Gastroesophageal sphincter (tissue), 3 donors: ENCODE measurements around the gene CALR3.

ENCODE experiments used
- EP300 ChIP-seq: sonication (generic); formaldehyde crosslinking; IDR thresholded peaks from one replicate; pipeline ENCODE4 v1.6.1; 2017; ENCODE audit warnings: antibody characterized with exemption, mild to moderate bottlenecking
- POLR2A ChIP-seq, 2 donors: fragments of 450-650 bp; IDR thresholded peaks; one replicate each; pipeline ENCODE4 v1.6.1; 2017; ENCODE audit warnings: antibody characterized with exemption in 2 of 2, mild to moderate bottlenecking in 2 of 2, moderate library complexity in 1 of 2
- TF ChIP-seq, protein P1 (sequence below), 4 experiments: fragments of 200-600 bp in 2 of 4; fragments of 450-650 bp in 2 of 4; sonication (generic) in 1 of 4; IDR thresholded peaks; one replicate each; pipeline ENCODE4 v1.5.1; 2017 to 2019; ENCODE audit warnings: antibody characterized with exemption in 4 of 4, mild to moderate bottlenecking in 2 of 4, moderate library complexity in 2 of 4

DNA sequence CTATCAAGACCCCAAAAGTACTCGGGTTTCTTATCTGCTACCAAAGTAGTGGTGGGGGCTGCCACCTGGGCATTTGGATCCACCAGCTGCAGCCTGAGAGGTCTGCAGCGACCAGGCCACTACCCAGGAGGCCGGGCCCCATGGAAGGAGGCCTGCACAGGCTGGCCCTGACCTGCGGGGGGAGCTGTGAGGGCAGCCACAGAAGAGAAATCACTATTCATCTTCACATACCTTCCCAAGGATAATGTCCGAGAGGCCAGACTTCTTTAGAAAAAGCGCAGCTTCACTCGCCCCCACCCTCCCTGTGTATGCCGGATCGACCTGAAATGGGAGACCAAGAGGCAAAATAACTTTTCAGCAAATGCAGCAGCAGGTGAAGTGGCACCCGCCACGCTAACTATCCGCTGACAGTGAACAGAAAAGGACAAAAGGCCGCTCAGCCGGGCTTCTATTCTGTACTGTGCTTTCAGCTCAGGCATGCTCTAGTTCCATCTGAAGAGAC is 54.3 kb downstream of the CALR3 start:
- TF ChIP-seq, protein P1, sequence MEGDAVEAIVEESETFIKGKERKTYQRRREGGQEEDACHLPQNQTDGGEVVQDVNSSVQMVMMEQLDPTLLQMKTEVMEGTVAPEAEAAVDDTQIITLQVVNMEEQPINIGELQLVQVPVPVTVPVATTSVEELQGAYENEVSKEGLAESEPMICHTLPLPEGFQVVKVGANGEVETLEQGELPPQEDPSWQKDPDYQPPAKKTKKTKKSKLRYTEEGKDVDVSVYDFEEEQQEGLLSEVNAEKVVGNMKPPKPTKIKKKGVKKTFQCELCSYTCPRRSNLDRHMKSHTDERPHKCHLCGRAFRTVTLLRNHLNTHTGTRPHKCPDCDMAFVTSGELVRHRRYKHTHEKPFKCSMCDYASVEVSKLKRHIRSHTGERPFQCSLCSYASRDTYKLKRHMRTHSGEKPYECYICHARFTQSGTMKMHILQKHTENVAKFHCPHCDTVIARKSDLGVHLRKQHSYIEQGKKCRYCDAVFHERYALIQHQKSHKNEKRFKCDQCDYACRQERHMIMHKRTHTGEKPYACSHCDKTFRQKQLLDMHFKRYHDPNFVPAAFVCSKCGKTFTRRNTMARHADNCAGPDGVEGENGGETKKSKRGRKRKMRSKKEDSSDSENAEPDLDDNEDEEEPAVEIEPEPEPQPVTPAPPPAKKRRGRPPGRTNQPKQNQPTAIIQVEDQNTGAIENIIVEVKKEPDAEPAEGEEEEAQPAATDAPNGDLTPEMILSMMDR (IDR thresholded peaks at IDR 0.05), result peak in 1 of 4 experiments; percentile 40
- TF ChIP-seq POLR2A (IDR thresholded peaks at IDR 0.05) (no peak), EP300 (no peak)
